OCI-LY1 (cell line): Measurements from ENCODE around the gene B3GALT5.

Experiments used
- H2AFZ ChIP-seq: fragments of 200-600 bp; sonication (generic), shearing (Covaris generic); 2 replicates; pipeline ENCODE4 v1.6.0; 2014; ENCODE audit warnings: antibody characterized with exemption, mild to moderate bottlenecking, low read length
- H3F3A ChIP-seq: fragments of 200-600 bp; sonication (generic), shearing (Covaris generic); 2 replicates; pipeline ENCODE4 v1.6.0; 2014; ENCODE audit warnings: mild to moderate bottlenecking, antibody characterized with exemption, low read length, moderate library complexity; ENCODE audit not compliant: insufficient read depth
- H3K27ac ChIP-seq: fragments of 200-600 bp; sonication (generic); 2 replicates; pipeline ENCODE4 v1.5.1; 2014; ENCODE audit warnings: low read length, mixed run types, mild to moderate bottlenecking, low read depth; ENCODE audit not compliant: poor library complexity, severe bottlenecking
- H3K27me3 ChIP-seq: fragments of 200-600 bp; sonication (generic); 2 replicates; pipeline ENCODE4 v1.6.0; 2014; ENCODE audit warnings: antibody characterized with exemption, mild to moderate bottlenecking, low read length, moderate library complexity; ENCODE audit not compliant: insufficient read depth
- H3K36me3 ChIP-seq: fragments of 200-600 bp; sonication (generic); 2 replicates; pipeline ENCODE4 v1.6.1; 2014; ENCODE audit warnings: mild to moderate bottlenecking, antibody characterized with exemption, low read length, moderate library complexity, mixed read lengths; ENCODE audit not compliant: insufficient read depth
- H3K4me1 ChIP-seq: fragments of 200-600 bp; sonication (generic); 2 replicates; pipeline ENCODE4 v1.5.1; 2014; ENCODE audit warnings: mild to moderate bottlenecking, low read length, moderate library complexity; ENCODE audit not compliant: insufficient read depth, severe bottlenecking
- H3K4me2 ChIP-seq: fragments of 200-600 bp; sonication (generic), shearing (Covaris generic); 2 replicates; pipeline ENCODE4 v1.6.1; 2014; ENCODE audit warnings: low read length
- H3K4me3 ChIP-seq: fragments of 200-600 bp; sonication (generic); 2 replicates; pipeline ENCODE4 v1.5.1; 2014; ENCODE audit warnings: low read length, low read depth, mild to moderate bottlenecking, mixed read lengths; ENCODE audit not compliant: poor library complexity, severe bottlenecking
- H3K79me2 ChIP-seq: fragments of 200-600 bp; shearing (Covaris generic); 2 replicates; pipeline ENCODE4 v1.6.1; 2016; ENCODE audit warnings: mixed run types, low read length, mixed read lengths; ENCODE audit not compliant: insufficient read depth
- H3K9ac ChIP-seq: fragments of 200-600 bp; sonication (generic), shearing (Covaris generic); 2 replicates; pipeline ENCODE4 v1.6.1; 2014; ENCODE audit warnings: mild to moderate bottlenecking, low read length, mixed read lengths
- H3K9me2 ChIP-seq: fragments of 200-600 bp; sonication (generic), shearing (Covaris generic); 2 replicates; pipeline ENCODE4 v1.6.1; 2014; ENCODE audit warnings: low read depth, mild to moderate bottlenecking, low read length, mixed read lengths
- H3K9me3 ChIP-seq: fragments of 200-600 bp; shearing (Covaris generic); 2 replicates; pipeline ENCODE4 v1.6.1; 2014; ENCODE audit warnings: low read length, mixed read lengths
- H4K20me1 ChIP-seq: fragments of 200-600 bp; sonication (generic), shearing (Covaris generic); 2 replicates; pipeline ENCODE4 v1.6.0; 2016; ENCODE audit warnings: mild to moderate bottlenecking, low read length; ENCODE audit not compliant: insufficient read depth
- EZH2 ChIP-seq: fragments of 200-600 bp; sonication (generic), shearing (Covaris generic); IDR thresholded peaks from 2 replicates; pipeline ENCODE4 v1.8.0; 2017; ENCODE audit warnings: borderline replicate concordance, mixed run types, mild to moderate bottlenecking, antibody characterized with exemption, low read length, moderate library complexity, mixed read lengths
- TF ChIP-seq, protein P1 (sequence below): fragments of 200-600 bp; sonication (generic), shearing (Covaris generic); IDR thresholded peaks from 2 replicates; pipeline ENCODE4 v1.5.1; 2017; ENCODE audit warnings: mild to moderate bottlenecking, antibody characterized with exemption, low read length, moderate library complexity, mixed read lengths

B3GALT5 gene

GRCh38 chr21:39602793-39603192, 9.9 kb upstream of the B3GALT5 start:
- Histone ChIP-seq H3K36me3 (no peaks in the 10 kb centered on the region), H2AFZ (no peak overlapping the region), H3K4me1 (no peaks in the 10 kb centered on the region), H3F3A (no peaks in the 10 kb centered on the region), H3K79me2 (no peaks in the 10 kb centered on the region), H3K9ac (no peak overlapping the region), H4K20me1 (no peaks in the 10 kb centered on the region), H3K27ac (no peak overlapping the region), H3K4me3 (no peak overlapping the region), H3K4me2 (no peak overlapping the region), H3K9me3 (no peaks in the 10 kb centered on the region), H3K9me2 (no peaks in the 10 kb centered on the region), H3K27me3 (no peaks in the 10 kb centered on the region)
- TF ChIP-seq EZH2 = no peak
- TF ChIP-seq, protein P1, sequence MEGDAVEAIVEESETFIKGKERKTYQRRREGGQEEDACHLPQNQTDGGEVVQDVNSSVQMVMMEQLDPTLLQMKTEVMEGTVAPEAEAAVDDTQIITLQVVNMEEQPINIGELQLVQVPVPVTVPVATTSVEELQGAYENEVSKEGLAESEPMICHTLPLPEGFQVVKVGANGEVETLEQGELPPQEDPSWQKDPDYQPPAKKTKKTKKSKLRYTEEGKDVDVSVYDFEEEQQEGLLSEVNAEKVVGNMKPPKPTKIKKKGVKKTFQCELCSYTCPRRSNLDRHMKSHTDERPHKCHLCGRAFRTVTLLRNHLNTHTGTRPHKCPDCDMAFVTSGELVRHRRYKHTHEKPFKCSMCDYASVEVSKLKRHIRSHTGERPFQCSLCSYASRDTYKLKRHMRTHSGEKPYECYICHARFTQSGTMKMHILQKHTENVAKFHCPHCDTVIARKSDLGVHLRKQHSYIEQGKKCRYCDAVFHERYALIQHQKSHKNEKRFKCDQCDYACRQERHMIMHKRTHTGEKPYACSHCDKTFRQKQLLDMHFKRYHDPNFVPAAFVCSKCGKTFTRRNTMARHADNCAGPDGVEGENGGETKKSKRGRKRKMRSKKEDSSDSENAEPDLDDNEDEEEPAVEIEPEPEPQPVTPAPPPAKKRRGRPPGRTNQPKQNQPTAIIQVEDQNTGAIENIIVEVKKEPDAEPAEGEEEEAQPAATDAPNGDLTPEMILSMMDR = no peak

DNA sequence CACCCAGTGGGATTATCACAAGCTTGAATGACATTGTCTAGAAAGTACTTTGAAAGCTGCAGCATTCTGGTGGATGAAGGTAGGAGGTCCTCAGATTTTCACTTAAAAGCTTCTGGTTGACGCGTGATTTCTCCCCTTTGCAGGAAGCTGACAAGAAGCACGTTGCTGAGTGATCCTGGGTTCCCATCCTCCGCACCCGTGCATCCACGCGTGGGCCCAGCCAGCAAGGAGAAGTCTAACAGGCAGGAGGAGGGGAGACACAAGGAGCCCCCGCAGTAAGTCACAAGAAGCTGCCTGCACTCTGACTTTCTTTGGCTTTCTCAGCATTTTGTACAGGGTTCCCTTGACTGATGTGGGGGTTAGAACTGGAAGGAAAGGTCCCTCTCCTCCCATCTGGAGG, 7.8 kb upstream of the B3GALT5 start:
- no peaks in the 10 kb centered on the region for H3K4me1 ChIP-seq
- no peaks in the 10 kb centered on the region for H3F3A ChIP-seq
- no peaks in the 10 kb centered on the region for H3K27me3 ChIP-seq
- no peaks in the 10 kb centered on the region for H3K36me3 ChIP-seq
- H3K9me3 ChIP-seq = no peaks in the 10 kb centered on the region
- H3K79me2 ChIP-seq = no peaks in the 10 kb centered on the region
- no peak overlapping the region for H3K27ac ChIP-seq
- no peak overlapping the region for H2AFZ ChIP-seq
- no peak for TF ChIP-seq EZH2
- TF ChIP-seq, protein P1 = no peak
- H4K20me1 ChIP-seq = no peaks in the 10 kb centered on the region
- no peak overlapping the region for H3K9ac ChIP-seq
- H3K4me2 ChIP-seq = no peak overlapping the region
- no peak overlapping the region for H3K4me3 ChIP-seq
- no peaks in the 10 kb centered on the region for H3K9me2 ChIP-seq

- H3K9me3 ChIP-seq = no peaks in the 10 kb centered on the region
- H2AFZ ChIP-seq = no peak overlapping the region
- H3K4me1 ChIP-seq = no peaks in the 10 kb centered on the region
- no peaks in the 10 kb centered on the region for H3K36me3 ChIP-seq
- no peaks in the 10 kb centered on the region for H4K20me1 ChIP-seq
- no peaks in the 10 kb centered on the region for H3K27me3 ChIP-seq
- no peaks in the 10 kb centered on the region for H3K79me2 ChIP-seq
- H3K4me3 ChIP-seq = no peak overlapping the region
- H3F3A ChIP-seq = no peaks in the 10 kb centered on the region
- no peak overlapping the region for H3K4me2 ChIP-seq
- H3K9me2 ChIP-seq = no peaks in the 10 kb centered on the region
- H3K9ac ChIP-seq = no peak overlapping the region
- no peak for TF ChIP-seq EZH2
- TF ChIP-seq, protein P1 = no peak
- no peak overlapping the region for H3K27ac ChIP-seq
Measured at GRCh38 chr21:39610703-39611102, 2.0 kb upstream of the B3GALT5 start.
